IMR-90 (cell line): ENCODE data around the gene MLLT1. TPM values are rescaled to one million over a fixed set of nuclear protein-coding genes. Genes with fewer than 3 reads are reported as not detected.

Source experiments
- ATAC-seq: fragments of 200-7000 bp; cut with Tn5 transposase; 2 replicates; pipeline ENCODE4 v1.9.1; 2020; ENCODE audit warnings: low read depth, mild to moderate bottlenecking, moderate library complexity
- BruUV-seq: library from RNA; stranded (reverse); fragments of 400-500 nt; replicated peaks from 2 replicates; lab custom pipeline; 2021; lab: Mats Ljungman, UMichigan
- CTCF ChIA-PET: fragments of 300-600 bp; formaldehyde crosslinking; extraction: SDS; loops from one replicate; lab custom pipeline; 2021; ENCODE audit warnings: antibody characterized with exemption; lab: Yijun Ruan, JAX
- POLR2A ChIA-PET: fragments of 300-600 bp; sonication (Branson Sonifier 250); formaldehyde crosslinking; loops from one replicate; lab custom pipeline; 2022; ENCODE audit warnings: antibody characterized with exemption; ENCODE audit not compliant: unreplicated experiment; lab: Charles Lee
- DNase-seq: peaks from one replicate; pipeline ENCODE4 v3.0.0; 2013
- H2AFZ ChIP-seq: replicated peaks from 2 replicates; pipeline ENCODE3; 2013; ENCODE audit warnings: low read length, mild to moderate bottlenecking; ENCODE audit not compliant: poor library complexity
- H2AK5ac ChIP-seq: 2 replicates; pipeline ENCODE4 v1.6.1; 2013; ENCODE audit warnings: low read depth, low read length, inconsistent platforms
- H2AK9ac ChIP-seq: replicated peaks from 2 replicates; pipeline ENCODE3; 2013; ENCODE audit warnings: mild to moderate bottlenecking, low read depth, low read length, moderate library complexity; ENCODE audit not compliant: poor library complexity
- H2BK120ac ChIP-seq: 2 replicates; pipeline ENCODE4 v1.6.1; 2013; ENCODE audit warnings: low read depth, low read length, inconsistent platforms
- H2BK15ac ChIP-seq: 3 replicates; pipeline ENCODE4 v1.6.1; 2013; ENCODE audit warnings: low read depth, low read length, inconsistent platforms
- H2BK20ac ChIP-seq: 2 replicates; pipeline ENCODE4 v1.6.1; 2013; ENCODE audit warnings: low read depth, mild to moderate bottlenecking, inconsistent platforms, low read length, moderate library complexity
- H2BK5ac ChIP-seq: 2 replicates; pipeline ENCODE4 v1.6.1; 2013; ENCODE audit warnings: mild to moderate bottlenecking, low read depth, low read length, inconsistent platforms; ENCODE audit not compliant: poor library complexity, severe bottlenecking
- H3K14ac ChIP-seq: replicated peaks from 2 replicates; pipeline ENCODE4 v1.6.1; 2013; ENCODE audit warnings: low read depth, low read length, inconsistent platforms
- H3K18ac ChIP-seq: 2 replicates; pipeline ENCODE4 v1.6.1; 2013; ENCODE audit warnings: low read depth, low read length, control low read depth
- H3K23ac ChIP-seq: 2 replicates; pipeline ENCODE4 v1.6.1; 2013; ENCODE audit warnings: low read depth, low read length, inconsistent platforms
- H3K27ac ChIP-seq: 2 replicates; pipeline ENCODE4 v1.5.1; 2013; ENCODE audit warnings: mild to moderate bottlenecking, control low read depth, low read length; ENCODE audit not compliant: insufficient read depth
- H3K27me3 ChIP-seq: 2 replicates; pipeline ENCODE4 v1.6.1; 2013; ENCODE audit warnings: low read length; ENCODE audit not compliant: control insufficient read depth, insufficient read depth
- H3K36me3 ChIP-seq: 2 replicates; pipeline ENCODE4 v1.6.1; 2013; ENCODE audit warnings: low read length, mixed read lengths; ENCODE audit not compliant: control insufficient read depth, insufficient read depth
- H3K4ac ChIP-seq: 2 replicates; pipeline ENCODE4 v1.6.1; 2013; ENCODE audit warnings: low read depth, low read length, inconsistent platforms
- H3K4me1 ChIP-seq: 2 replicates; pipeline ENCODE4 v1.6.1; 2013; ENCODE audit warnings: low read length, mixed read lengths; ENCODE audit not compliant: control insufficient read depth, insufficient read depth
- H3K4me2 ChIP-seq: 2 replicates; pipeline ENCODE4 v1.6.1; 2013; ENCODE audit warnings: low read depth, mild to moderate bottlenecking, control low read depth, low read length, moderate library complexity
- H3K4me3 ChIP-seq: 2 replicates; pipeline ENCODE4 v1.5.1; 2013; ENCODE audit warnings: low read depth, mild to moderate bottlenecking, control low read depth, low read length, moderate library complexity; ENCODE audit not compliant: insufficient read depth
- H3K56ac ChIP-seq: 2 replicates; pipeline ENCODE4 v1.6.1; 2013; ENCODE audit warnings: low read length, inconsistent platforms; ENCODE audit not compliant: insufficient read depth; ENCODE audit errors: extremely low read depth
- H3K79me1 ChIP-seq, 2 experiments: 2 replicates each; pipeline ENCODE4 v1.6.1; 2013; ENCODE audit warnings: low read length in 2 of 2, inconsistent platforms in 1 of 2, low read depth in 1 of 2
- H3K9ac ChIP-seq: 2 replicates; pipeline ENCODE4 v1.6.1; 2013; ENCODE audit warnings: low read depth, low read length, control low read depth
- H3K9me1 ChIP-seq: 2 replicates; pipeline ENCODE4 v1.6.1; 2013; ENCODE audit warnings: low read length, inconsistent platforms; ENCODE audit not compliant: insufficient read depth
- H3K9me3 ChIP-seq: 2 replicates; pipeline ENCODE4 v1.6.1; 2013; ENCODE audit warnings: low read length; ENCODE audit not compliant: control insufficient read depth, insufficient read depth
- H4K20me1 ChIP-seq: 2 replicates; pipeline ENCODE4 v1.6.1; 2013; ENCODE audit warnings: low read length, inconsistent platforms; ENCODE audit not compliant: insufficient read depth
- H4K5ac ChIP-seq: 2 replicates; pipeline ENCODE4 v1.6.1; 2013; ENCODE audit warnings: mild to moderate bottlenecking, low read depth, low read length, control low read depth
- H4K8ac ChIP-seq, 2 experiments: 2 replicates each; pipeline ENCODE4 v1.6.1; 2013; ENCODE audit warnings: low read depth in 2 of 2, low read length in 2 of 2, control low read depth in 1 of 2, inconsistent platforms in 1 of 2
- H4K91ac ChIP-seq: 2 replicates; pipeline ENCODE4 v1.6.1; 2013; ENCODE audit warnings: low read depth, low read length, inconsistent platforms; ENCODE audit not compliant: insufficient read depth
- CEBPB ChIP-seq: IDR thresholded peaks from 2 replicates; pipeline ENCODE4 v1.6.1; 2012; ENCODE audit warnings: low read depth, low read length, improper control_type of control experiment
- FOS ChIP-seq: fragments of 150-350 bp; IDR thresholded peaks from 2 replicates; pipeline ENCODE4 v1.6.1; 2016; ENCODE audit warnings: low read depth, low read length
- MAZ ChIP-seq: IDR thresholded peaks from 2 replicates; pipeline ENCODE4 v1.6.1; 2012; ENCODE audit warnings: low read depth, mild to moderate bottlenecking, low read length, improper control_type of control experiment, moderate library complexity, borderline replicate concordance
- MXI1 ChIP-seq: IDR thresholded peaks from 2 replicates; pipeline ENCODE4 v1.6.1; 2012; ENCODE audit warnings: low read depth, mild to moderate bottlenecking, low read length, moderate library complexity, borderline replicate concordance
- NFE2L2 ChIP-seq: fragments of 150-350 bp; IDR thresholded peaks from 2 replicates; pipeline ENCODE4 v1.6.1; 2016; ENCODE audit warnings: low read depth, mild to moderate bottlenecking, low read length
- POLR2A ChIP-seq: IDR thresholded peaks from 2 replicates; pipeline ENCODE4 v1.6.1; 2012; ENCODE audit warnings: mild to moderate bottlenecking, low read depth, low read length
- RAD21 ChIP-seq: IDR thresholded peaks from 2 replicates; pipeline ENCODE4 v1.6.1; 2012; ENCODE audit warnings: low read length, improper control_type of control experiment
- RCOR1 ChIP-seq: IDR thresholded peaks from 2 replicates; pipeline ENCODE4 v1.6.1; 2012; ENCODE audit warnings: mild to moderate bottlenecking, low read length, improper control_type of control experiment; ENCODE audit not compliant: insufficient replicate concordance
- RFX5 ChIP-seq: IDR thresholded peaks from 2 replicates; pipeline ENCODE4 v1.8.0; 2012; ENCODE audit warnings: low read depth, mild to moderate bottlenecking, low read length, moderate library complexity
- SMC3 ChIP-seq: fragments of 150-350 bp; IDR thresholded peaks from 2 replicates; pipeline ENCODE4 v1.6.1; 2016; ENCODE audit warnings: low read depth, mild to moderate bottlenecking, antibody characterized with exemption, low read length, moderate library complexity
- WGBS, 2 experiments: methylation state at CpG; one replicate each; pipeline versions ENCODE4 v1.1.5 to v1.1.7; 2013; ENCODE audit warnings: missing lambda C conversion rate in 2 of 2; ENCODE audit not compliant: insufficient read length in 1 of 2; ENCODE audit errors: extremely low coverage in 2 of 2; 5-methylcytosine and 5-hydroxymethylcytosine counted together
- dilution Hi-C: fragments of 300-500 bp; cut with HindIII; formaldehyde crosslinking; loops from one replicate; pipeline ENCODE4 v1.14.3; 2018; ENCODE audit warnings: low sequenced_read_pairs; ENCODE audit not compliant: unreplicated experiment
- in situ Hi-C: fragments of 300-500 bp; cut with MboI; formaldehyde crosslinking; loops from 3 replicates; pipeline ENCODE4 v1.14.3; 2019; ENCODE audit warnings: low sequenced_read_pairs, inconsistent platforms, mixed read lengths
- intact Hi-C: fragments of 100-400 bp; cut with micrococcal nuclease; formaldehyde crosslinking; loops from 2 replicates; pipeline ENCODE4 v1.10.0; 2022
- polyA plus RNA-seq, 3 experiments: library from polyadenylated mRNA; depleted of rRNA; stranded (reverse); fragments of >200 nt; gene quantifications; 2 replicates each; pipeline ENCODE4 v1.2.3, GENCODE V29; 2012; ENCODE audit warnings: low replicate concordance in 1 of 3
- total RNA-seq: library from RNA; depleted of rRNA; stranded (reverse); fragments of >200 nt; gene quantifications from 2 replicates; pipeline ENCODE4 v1.2.3, GENCODE V29; 2012
- TF ChIP-seq, protein P1 (sequence below): fragments of 150-350 bp; IDR thresholded peaks from 2 replicates; pipeline ENCODE4 v1.6.1; 2017; ENCODE audit warnings: mild to moderate bottlenecking, antibody characterized with exemption, low read length, low read depth
- TF ChIP-seq, protein P2 (sequence below): fragments of 150-350 bp; IDR thresholded peaks from 2 replicates; pipeline ENCODE4 v1.6.1; 2016; ENCODE audit warnings: low read depth, mild to moderate bottlenecking, low read length, moderate library complexity, borderline replicate concordance
- TF ChIP-seq, protein P3 (sequence below): conservative IDR thresholded peaks from 2 replicates; pipeline ENCODE4 v1.5.1; 2012; ENCODE audit warnings: mild to moderate bottlenecking, low read depth, low read length, improper control_type of control experiment

The MLLT1 gene
- total and polyA plus RNA-seq, 2 of the 4 experiments (the other 2 are of a cell fraction): 1.3 to 30.6 TPM

- Histone ChIP-seq H4K5ac (peak overlapping the region; percentile 80), H3K36me3 (no peaks in the 10 kb centered on the region), H3K9me3 (no peaks in the 10 kb centered on the region), H3K27me3 (no peaks in the 10 kb centered on the region), H2BK15ac (no peak overlapping the region), H2AK9ac (peak overlapping the region; percentile 88), H2BK120ac (peak overlapping the region; percentile 25; the same call in 1 of the 2 replicates), H3K14ac (peak overlapping the region; percentile 92), H2BK20ac (no peak overlapping the region), H3K4ac (peak overlapping the region; percentile 88; the same call in 1 of the 2 replicates), H2AK5ac (peak overlapping the region; percentile 46), H3K9ac (peak overlapping the region; percentile 92), H3K18ac (no peak overlapping the region), H3K4me1 (peaks cover 6% of the 10 kb centered on the region), H2AFZ (peak overlapping the region; percentile 99), H3K4me3 (peak overlapping the region; percentile 76), H4K8ac (peak overlapping the region; percentile 77 to 98), H3K4me2 (peak overlapping the region; percentile 90), H3K23ac (peak overlapping the region; percentile 88), H4K91ac (peak overlapping the region; percentile 84; the same call in 1 of the 2 replicates), H3K27ac (peak overlapping the region; percentile 71), H2BK5ac (peak overlapping the region; percentile 57), H4K20me1 (no peaks in the 10 kb centered on the region), H3K56ac (peak overlapping the region; percentile 54; the same call in 1 of the 2 replicates), H3K79me1 (peaks cover 16 to 22% of the 10 kb centered on the region in 2 experiments), H3K9me1 (peaks cover 5% of the 10 kb centered on the region; the same call in 1 of the 2 replicates)
- POLR2A ChIA-PET: interaction anchor here (0.6 kb wide), 1 partner anchor 161 kb away, joined by 4 read pairs; no protein-coding TSS in a partner anchor
- CTCF ChIA-PET: interaction anchor here (2.0 kb wide), 1 partner anchor 19 kb away, joined by 6 read pairs; no protein-coding TSS in a partner anchor
- ATAC-seq (peak; percentile 91), DNase-seq (peak; percentile 98)
- no TSS peak for BruUV-seq
- dilution Hi-C loops (no loop called here), in situ Hi-C loops (no loop called here), intact Hi-C loops (no loop called here)
- 1% methylated on average over 23 of the region's 68 CpGs; no CpG with 5 or more reads in 1 of the 2 experiments for WGBS, 2 experiments
- TF ChIP-seq NFE2L2 (no peak), RCOR1 (no peak), POLR2A (no peak), RAD21 (no peak), SMC3 (no peak), RFX5 (no peak), MAZ (peak; percentile 90), CEBPB (no peak), FOS (peak; percentile 26), MXI1 (peak; percentile 50; the same call in 1 of the 2 replicates)
- TF ChIP-seq, protein P1, sequence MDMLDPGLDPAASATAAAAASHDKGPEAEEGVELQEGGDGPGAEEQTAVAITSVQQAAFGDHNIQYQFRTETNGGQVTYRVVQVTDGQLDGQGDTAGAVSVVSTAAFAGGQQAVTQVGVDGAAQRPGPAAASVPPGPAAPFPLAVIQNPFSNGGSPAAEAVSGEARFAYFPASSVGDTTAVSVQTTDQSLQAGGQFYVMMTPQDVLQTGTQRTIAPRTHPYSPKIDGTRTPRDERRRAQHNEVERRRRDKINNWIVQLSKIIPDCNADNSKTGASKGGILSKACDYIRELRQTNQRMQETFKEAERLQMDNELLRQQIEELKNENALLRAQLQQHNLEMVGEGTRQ: no peak
- TF ChIP-seq, protein P2, sequence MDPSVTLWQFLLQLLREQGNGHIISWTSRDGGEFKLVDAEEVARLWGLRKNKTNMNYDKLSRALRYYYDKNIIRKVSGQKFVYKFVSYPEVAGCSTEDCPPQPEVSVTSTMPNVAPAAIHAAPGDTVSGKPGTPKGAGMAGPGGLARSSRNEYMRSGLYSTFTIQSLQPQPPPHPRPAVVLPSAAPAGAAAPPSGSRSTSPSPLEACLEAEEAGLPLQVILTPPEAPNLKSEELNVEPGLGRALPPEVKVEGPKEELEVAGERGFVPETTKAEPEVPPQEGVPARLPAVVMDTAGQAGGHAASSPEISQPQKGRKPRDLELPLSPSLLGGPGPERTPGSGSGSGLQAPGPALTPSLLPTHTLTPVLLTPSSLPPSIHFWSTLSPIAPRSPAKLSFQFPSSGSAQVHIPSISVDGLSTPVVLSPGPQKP: no peak
- TF ChIP-seq, protein P3, sequence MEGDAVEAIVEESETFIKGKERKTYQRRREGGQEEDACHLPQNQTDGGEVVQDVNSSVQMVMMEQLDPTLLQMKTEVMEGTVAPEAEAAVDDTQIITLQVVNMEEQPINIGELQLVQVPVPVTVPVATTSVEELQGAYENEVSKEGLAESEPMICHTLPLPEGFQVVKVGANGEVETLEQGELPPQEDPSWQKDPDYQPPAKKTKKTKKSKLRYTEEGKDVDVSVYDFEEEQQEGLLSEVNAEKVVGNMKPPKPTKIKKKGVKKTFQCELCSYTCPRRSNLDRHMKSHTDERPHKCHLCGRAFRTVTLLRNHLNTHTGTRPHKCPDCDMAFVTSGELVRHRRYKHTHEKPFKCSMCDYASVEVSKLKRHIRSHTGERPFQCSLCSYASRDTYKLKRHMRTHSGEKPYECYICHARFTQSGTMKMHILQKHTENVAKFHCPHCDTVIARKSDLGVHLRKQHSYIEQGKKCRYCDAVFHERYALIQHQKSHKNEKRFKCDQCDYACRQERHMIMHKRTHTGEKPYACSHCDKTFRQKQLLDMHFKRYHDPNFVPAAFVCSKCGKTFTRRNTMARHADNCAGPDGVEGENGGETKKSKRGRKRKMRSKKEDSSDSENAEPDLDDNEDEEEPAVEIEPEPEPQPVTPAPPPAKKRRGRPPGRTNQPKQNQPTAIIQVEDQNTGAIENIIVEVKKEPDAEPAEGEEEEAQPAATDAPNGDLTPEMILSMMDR: peak; percentile 29; the same call in 1 of the 2 replicates
Observed at GRCh38 chr19:6199240-6199994, 80.4 kb downstream of the MLLT1 start.
